Vagina (tissue), 2 donors: ENCODE data around the gene NTM. TPM values are rescaled to one million over a fixed set of nuclear protein-coding genes. Genes with fewer than 3 reads are reported as not detected.

ENCODE experiments used
- DNase-seq, 2 donors: peaks; one replicate each; pipeline ENCODE4 v3.0.0-alpha.2; 2017; ENCODE audit errors: extremely low spot score in 2 of 2
- H3K27ac ChIP-seq: fragments of 200-600 bp; sonication (generic); one replicate; pipeline ENCODE4 v1.5.1; 2019
- H3K27me3 ChIP-seq: fragments of 200-600 bp; sonication (generic); one replicate; pipeline ENCODE4 v1.5.1; 2019
- H3K36me3 ChIP-seq, 2 donors: fragments of 200-600 bp; sonication (generic); one replicate each; pipeline ENCODE4 v1.5.1; 2017 to 2019
- H3K4me1 ChIP-seq: fragments of 200-600 bp; sonication (generic); one replicate; pipeline ENCODE4 v1.5.1; 2019
- H3K4me3 ChIP-seq, 2 donors: fragments of 200-600 bp; sonication (generic); 1 replicate in 1 of 2; 2 replicates in 1 of 2; pipeline ENCODE4 v1.5.1; 2016 to 2019
- H3K9me3 ChIP-seq: fragments of 200-600 bp; sonication (generic); one replicate; pipeline ENCODE4 v1.5.1; 2019
- CTCF ChIP-seq, 3 experiments: fragments of 450-650 bp in 2 of 3; fragments of 200-600 bp in 1 of 3; sonication (generic) in 1 of 3; IDR thresholded peaks; one replicate each; pipeline ENCODE4 v1.5.1; 2017 to 2019; ENCODE audit warnings: antibody characterized with exemption in 3 of 3, mild to moderate bottlenecking in 2 of 3, moderate library complexity in 2 of 3
- POLR2A ChIP-seq, 2 donors: fragments of 450-650 bp; IDR thresholded peaks; one replicate each; pipeline ENCODE4 v1.6.1; 2017; ENCODE audit warnings: antibody characterized with exemption in 2 of 2, mild to moderate bottlenecking in 2 of 2, moderate library complexity in 2 of 2
- POLR2AphosphoS5 ChIP-seq, 2 donors: sonication (generic); formaldehyde crosslinking; IDR thresholded peaks; one replicate each; pipeline ENCODE4 v1.9.0; 2017; ENCODE audit warnings: antibody characterized with exemption in 2 of 2, mild to moderate bottlenecking in 2 of 2, low read depth in 1 of 2; ENCODE audit not compliant: insufficient read depth in 1 of 2
- intact Hi-C: fragments of 100-400 bp; cut with DNase I; formaldehyde crosslinking; loops from one replicate; pipeline ENCODE4 v1.15.1; 2023
- total RNA-seq: library from RNA; depleted of rRNA; stranded (reverse); fragments of >200 nt; gene quantifications from one replicate; pipeline ENCODE4 v1.2.3, GENCODE V29; 2016

The NTM gene
- total RNA-seq, 1 donor from 2014 or later, result 4.2 TPM

GRCh38 chr11:132035766-132036165 is 665.4 kb downstream of the NTM start:
- Histone ChIP-seq H3K27me3 (no peaks in the 10 kb centered on the region), H3K27ac (no peak overlapping the region), H3K9me3 (no peaks in the 10 kb centered on the region), H3K4me3 (no peak overlapping the region), H3K4me1 (no peaks in the 10 kb centered on the region), H3K36me3 (no peaks in the 10 kb centered on the region)
- TF ChIP-seq POLR2A (IDR thresholded peaks at IDR 0.05) (no peak), CTCF (IDR thresholded peaks at IDR 0.05) (no peak), POLR2AphosphoS5 (IDR thresholded peaks at IDR 0.05; ENCODE audit: insufficient read depth in 1 of 2, low read depth in 1 of 2) (no peak)
- DNase-seq, result no peak
- intact Hi-C loops, result no loop called here

DNA sequence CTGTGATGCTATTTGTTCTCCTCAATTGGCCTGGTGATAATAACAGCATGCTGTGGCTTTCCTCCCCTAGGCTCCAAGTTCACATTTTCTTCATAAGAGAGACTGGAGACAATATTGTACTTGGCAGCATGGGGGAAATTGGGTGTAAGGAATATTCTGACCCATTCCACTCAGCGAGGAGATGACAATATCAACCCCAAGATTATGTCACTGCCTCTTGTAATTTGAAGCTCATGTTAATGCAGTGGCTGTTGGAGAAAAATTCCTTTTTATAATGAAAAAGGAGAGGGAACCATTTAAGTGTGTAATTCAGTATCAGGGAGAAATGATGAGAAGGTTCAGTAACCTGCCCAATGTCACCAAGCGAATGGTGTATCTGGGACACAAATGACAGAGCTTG is 665.8 kb downstream of the NTM start:
- intact Hi-C loops, result no loop called here
- DNase-seq, result no peak
- no peak overlapping the region for H3K27ac ChIP-seq
- H3K9me3 ChIP-seq, result no peaks in the 10 kb centered on the region
- TF ChIP-seq POLR2A (IDR thresholded peaks at IDR 0.05) (no peak), CTCF (IDR thresholded peaks at IDR 0.05) (no peak), POLR2AphosphoS5 (IDR thresholded peaks at IDR 0.05; ENCODE audit: insufficient read depth in 1 of 2, low read depth in 1 of 2) (no peak)
- no peaks in the 10 kb centered on the region for H3K27me3 ChIP-seq
- no peaks in the 10 kb centered on the region for H3K36me3 ChIP-seq
- no peak overlapping the region for H3K4me3 ChIP-seq
- H3K4me1 ChIP-seq, result no peaks in the 10 kb centered on the region

DNA sequence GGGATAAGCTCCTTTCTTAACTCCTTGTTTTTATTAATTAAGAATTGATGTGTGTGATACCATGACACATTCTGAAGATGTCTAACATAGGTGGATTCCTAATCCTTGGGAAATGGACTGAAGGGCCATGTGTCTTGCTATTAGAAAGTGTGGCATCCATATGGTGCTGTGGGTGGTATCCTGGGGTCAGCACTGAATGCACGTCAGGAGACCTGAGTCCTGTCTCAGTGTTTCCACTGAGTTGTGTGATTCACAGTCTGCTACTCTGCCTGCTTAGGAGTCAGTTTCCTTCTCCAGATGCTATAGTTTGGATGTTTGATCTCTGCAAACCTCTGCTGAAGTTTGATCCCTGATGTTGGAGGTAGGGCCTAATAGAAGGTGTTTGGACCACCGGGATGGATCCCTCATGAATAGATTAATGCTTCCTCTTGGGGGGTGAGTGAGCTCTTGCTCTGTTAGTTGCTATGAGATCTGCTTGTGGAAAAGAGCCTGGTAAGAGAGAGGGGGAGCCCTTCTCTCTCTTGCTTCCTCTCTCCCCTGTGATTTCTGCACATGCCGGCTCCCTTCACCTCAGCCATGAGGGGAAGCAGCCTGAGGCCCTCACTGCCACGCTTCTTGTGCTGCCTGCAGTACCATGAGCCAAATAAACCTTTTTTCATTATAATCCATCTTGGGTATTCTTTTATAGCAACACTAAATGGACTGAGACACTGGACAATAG is 666.5 kb downstream of the NTM start:
- intact Hi-C loops, result no loop called here
- H3K27me3 ChIP-seq, result no peaks in the 10 kb centered on the region
- no peak overlapping the region for H3K27ac ChIP-seq
- H3K4me3 ChIP-seq, result no peak overlapping the region
- DNase-seq, result no peak
- H3K4me1 ChIP-seq, result no peaks in the 10 kb centered on the region
- TF ChIP-seq POLR2A (IDR thresholded peaks at IDR 0.05), result no peak
- no peak for TF ChIP-seq POLR2AphosphoS5 (IDR thresholded peaks at IDR 0.05; ENCODE audit: insufficient read depth in 1 of 2, low read depth in 1 of 2)
- TF ChIP-seq CTCF (IDR thresholded peaks at IDR 0.05), result no peak
- H3K36me3 ChIP-seq, result no peaks in the 10 kb centered on the region
- no peaks in the 10 kb centered on the region for H3K9me3 ChIP-seq

DNA sequence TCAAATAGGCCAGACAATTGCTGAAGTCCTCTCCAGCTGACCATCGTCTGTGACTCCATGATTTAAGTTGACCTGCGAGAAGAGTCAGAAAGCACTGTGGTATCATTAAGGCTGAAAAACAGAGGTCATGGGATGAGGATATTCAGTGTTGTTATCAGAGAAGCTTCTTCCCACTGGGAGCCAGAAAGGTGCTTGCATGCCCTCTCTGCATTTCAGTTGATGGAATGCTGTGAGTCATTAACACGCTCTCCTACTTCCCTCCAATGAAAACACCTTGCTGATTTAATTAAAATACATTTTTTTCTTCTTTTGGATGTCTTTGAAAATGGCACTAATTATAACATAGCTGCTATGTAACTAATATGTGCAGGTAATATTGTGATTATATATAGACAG is 667.0 kb downstream of the NTM start:
- Histone ChIP-seq H3K36me3 (no peaks in the 10 kb centered on the region), H3K9me3 (no peaks in the 10 kb centered on the region), H3K27me3 (no peaks in the 10 kb centered on the region), H3K27ac (no peak overlapping the region), H3K4me3 (no peak overlapping the region), H3K4me1 (no peaks in the 10 kb centered on the region)
- intact Hi-C loops, result no loop called here
- no peak for DNase-seq
- no peak for TF ChIP-seq POLR2AphosphoS5 (IDR thresholded peaks at IDR 0.05; ENCODE audit: insufficient read depth in 1 of 2, low read depth in 1 of 2)
- no peak for TF ChIP-seq CTCF (IDR thresholded peaks at IDR 0.05)
- TF ChIP-seq POLR2A (IDR thresholded peaks at IDR 0.05), result no peak

GRCh38 chr11:132037956-132038355 is 667.5 kb downstream of the NTM start:
- Histone ChIP-seq H3K9me3 (no peaks in the 10 kb centered on the region), H3K4me1 (no peaks in the 10 kb centered on the region), H3K27ac (no peak overlapping the region), H3K4me3 (no peak overlapping the region), H3K36me3 (no peaks in the 10 kb centered on the region), H3K27me3 (no peaks in the 10 kb centered on the region)
- TF ChIP-seq POLR2A (IDR thresholded peaks at IDR 0.05), result no peak
- DNase-seq, result no peak
- intact Hi-C loops, result no loop called here
